GM12892 (cell line): ENCODE results near the gene MCM3AP.

Source experiments
- POLR2A ChIP-seq: IDR thresholded peaks from 2 replicates; pipeline ENCODE4 v1.6.1; 2011; ENCODE audit warnings: low read depth, low read length, control low read depth
- POLR2AphosphoS5 ChIP-seq: IDR thresholded peaks from 2 replicates; pipeline ENCODE4 v1.6.1; 2011; ENCODE audit warnings: low read depth, low read length, control low read depth
- TAF1 ChIP-seq: IDR thresholded peaks from 2 replicates; pipeline ENCODE4 v1.6.1; 2011; ENCODE audit warnings: low read depth, mild to moderate bottlenecking, control low read depth, low read length, borderline replicate concordance

GRCh38 chr21:46256501-46256994 is 28.9 kb downstream of the MCM3AP start:
- TF ChIP-seq POLR2A, result no peak
- TF ChIP-seq POLR2AphosphoS5, result no peak
- no peak for TF ChIP-seq TAF1
